ENCODE results near the gene POC5.

- TF ChIP-seq KAT7 (CRISPR knock-in tag; IDR thresholded peaks at IDR 0.05; ENCODE audit: borderline replicate concordance): no peak
- no peak for TF ChIP-seq POLR2A (IDR thresholded peaks at IDR 0.05; ENCODE audit: insufficient read depth in 1 of 2, low read depth in 2 of 2, low read length in 2 of 2)
- no peak for TF ChIP-seq CEBPG (CRISPR knock-in tag; IDR thresholded peaks at IDR 0.05)
- TF ChIP-seq MXD3 (CRISPR knock-in tag; IDR thresholded peaks at IDR 0.05): no peak
- no peak for TF ChIP-seq EP300 (IDR thresholded peaks at IDR 0.05; ENCODE audit: low read depth in 2 of 2, low read length in 2 of 2)
- TF ChIP-seq EP300 (CRISPR knock-in tag; IDR thresholded peaks at IDR 0.05; ENCODE audit: borderline replicate concordance): no peak
- no peak for TF ChIP-seq MAFK (conservative IDR thresholded peaks at IDR 0.05 in 1 of 2, IDR thresholded peaks at IDR 0.05 in 1 of 2; ENCODE audit: low read length in 2 of 2)
Observed at GRCh38 chr5:75701856-75702255, 15.4 kb downstream of the POC5 start.
